Gastroesophageal sphincter (tissue), 4 donors: ENCODE data around the gene ZNF496. TPM values are rescaled to one million over a fixed set of nuclear protein-coding genes. Genes with fewer than 3 reads are reported as not detected.

Source experiments
- ATAC-seq: fragments of 150-250 bp; one replicate; pipeline ENCODE4 v1.9.1; 2016; ENCODE audit warnings: mild to moderate bottlenecking, moderate library complexity
- H3K27ac ChIP-seq, 4 donors: fragments of 200-600 bp; sonication (generic) in 3 of 4; 1 replicate in 3 of 4; 2 replicates in 1 of 4; pipeline ENCODE4 v1.5.1; 2016 to 2019
- H3K27me3 ChIP-seq: fragments of 200-600 bp; sonication (generic); one replicate; pipeline ENCODE4 v1.5.1; 2019
- H3K36me3 ChIP-seq, 2 donors: fragments of 200-600 bp; sonication (generic); one replicate each; pipeline ENCODE4 v1.5.1; 2019; ENCODE audit warnings: control low read depth in 1 of 2
- H3K4me1 ChIP-seq, 3 donors: fragments of 200-600 bp; sonication (generic); 1 replicate in 2 of 3; 2 replicates in 1 of 3; pipeline ENCODE4 v1.5.1; 2016 to 2019; ENCODE audit warnings: control low read depth in 2 of 3
- H3K4me3 ChIP-seq, 2 donors: fragments of 200-600 bp; sonication (generic); one replicate each; pipeline ENCODE4 v1.5.1; 2019; ENCODE audit warnings: mild to moderate bottlenecking in 1 of 2, moderate library complexity in 1 of 2
- H3K9me3 ChIP-seq, 3 donors: fragments of 200-600 bp; sonication (generic); one replicate each; pipeline ENCODE4 v1.5.1; 2017 to 2019; ENCODE audit warnings: control low read depth in 2 of 3
- EP300 ChIP-seq: sonication (generic); formaldehyde crosslinking; IDR thresholded peaks from one replicate; pipeline ENCODE4 v1.6.1; 2017; ENCODE audit warnings: antibody characterized with exemption, mild to moderate bottlenecking
- POLR2A ChIP-seq, 2 donors: fragments of 450-650 bp; IDR thresholded peaks; one replicate each; pipeline ENCODE4 v1.6.1; 2017; ENCODE audit warnings: antibody characterized with exemption in 2 of 2, mild to moderate bottlenecking in 2 of 2, moderate library complexity in 1 of 2
- POLR2AphosphoS5 ChIP-seq: sonication (generic); formaldehyde crosslinking; IDR thresholded peaks from one replicate; pipeline ENCODE4 v1.6.1; 2017; ENCODE audit warnings: antibody characterized with exemption
- WGBS, 2 donors: methylation state at CpG; one replicate each; pipeline ENCODE4 v1.1.5; 2018; ENCODE audit warnings: low coverage in 1 of 2; 5-methylcytosine and 5-hydroxymethylcytosine counted together
- total RNA-seq, 4 donors: library from RNA; depleted of rRNA; stranded (reverse); fragments of >200 nt; gene quantifications; one replicate each; pipeline ENCODE4 v1.1.0, GENCODE V29; 2016
- TF ChIP-seq, protein P1 (sequence below), 4 experiments: fragments of 200-600 bp in 2 of 4; fragments of 450-650 bp in 2 of 4; sonication (generic) in 1 of 4; IDR thresholded peaks; one replicate each; pipeline ENCODE4 v1.5.1; 2017 to 2019; ENCODE audit warnings: antibody characterized with exemption in 4 of 4, mild to moderate bottlenecking in 2 of 4, moderate library complexity in 2 of 4

Gene ZNF496
- total RNA-seq, 4 donors from 2014 or later, result 27.2 to 44.8 (median 40.6) TPM

GRCh38 chr1:247287460-247287859 lies 44.2 kb downstream of the ZNF496 start:
- H3K9me3 ChIP-seq, result no peaks in the 10 kb centered on the region
- peaks cover 11% of the 10 kb centered on the region for H3K27me3 ChIP-seq
- TF ChIP-seq, protein P1, sequence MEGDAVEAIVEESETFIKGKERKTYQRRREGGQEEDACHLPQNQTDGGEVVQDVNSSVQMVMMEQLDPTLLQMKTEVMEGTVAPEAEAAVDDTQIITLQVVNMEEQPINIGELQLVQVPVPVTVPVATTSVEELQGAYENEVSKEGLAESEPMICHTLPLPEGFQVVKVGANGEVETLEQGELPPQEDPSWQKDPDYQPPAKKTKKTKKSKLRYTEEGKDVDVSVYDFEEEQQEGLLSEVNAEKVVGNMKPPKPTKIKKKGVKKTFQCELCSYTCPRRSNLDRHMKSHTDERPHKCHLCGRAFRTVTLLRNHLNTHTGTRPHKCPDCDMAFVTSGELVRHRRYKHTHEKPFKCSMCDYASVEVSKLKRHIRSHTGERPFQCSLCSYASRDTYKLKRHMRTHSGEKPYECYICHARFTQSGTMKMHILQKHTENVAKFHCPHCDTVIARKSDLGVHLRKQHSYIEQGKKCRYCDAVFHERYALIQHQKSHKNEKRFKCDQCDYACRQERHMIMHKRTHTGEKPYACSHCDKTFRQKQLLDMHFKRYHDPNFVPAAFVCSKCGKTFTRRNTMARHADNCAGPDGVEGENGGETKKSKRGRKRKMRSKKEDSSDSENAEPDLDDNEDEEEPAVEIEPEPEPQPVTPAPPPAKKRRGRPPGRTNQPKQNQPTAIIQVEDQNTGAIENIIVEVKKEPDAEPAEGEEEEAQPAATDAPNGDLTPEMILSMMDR (IDR thresholded peaks at IDR 0.05), result no peak
- TF ChIP-seq POLR2A (IDR thresholded peaks at IDR 0.05), result no peak
- TF ChIP-seq POLR2AphosphoS5, result no peak
- no peak for TF ChIP-seq EP300
- 91 to 92% methylated on average over 5 to 14 of the region's 14 CpGs for WGBS, 2 donors
- H3K4me3 ChIP-seq, result no peak overlapping the region
- no peaks in the 10 kb centered on the region for H3K4me1 ChIP-seq
- no peak for ATAC-seq
- H3K36me3 ChIP-seq, result no peaks in the 10 kb centered on the region
- no peak overlapping the region for H3K27ac ChIP-seq

- Histone ChIP-seq H3K27me3 (no peaks in the 10 kb centered on the region), H3K4me1 (no peaks in the 10 kb centered on the region), H3K27ac (no peak overlapping the region), H3K4me3 (no peak overlapping the region), H3K36me3 (no peaks in the 10 kb centered on the region), H3K9me3 (no peaks in the 10 kb centered on the region)
- no peak for TF ChIP-seq POLR2A (IDR thresholded peaks at IDR 0.05)
- no peak for TF ChIP-seq POLR2AphosphoS5
- TF ChIP-seq EP300, result no peak
- TF ChIP-seq, protein P1 (IDR thresholded peaks at IDR 0.05), result no peak
- WGBS, 2 donors, result 95% methylated on average over 7 of the region's 23 CpGs; no CpG with 5 or more reads in 1 of the 2 donors
- ATAC-seq, result no peak
Observed at GRCh38 chr1:247286134-247286670, 45.5 kb downstream of the ZNF496 start.

- WGBS, 2 donors, result 42 to 80% methylated on average over 5 of the region's 5 CpGs
Observed at GRCh38 chr1:247281001-247281574, 50.6 kb downstream of the ZNF496 start.

DNA sequence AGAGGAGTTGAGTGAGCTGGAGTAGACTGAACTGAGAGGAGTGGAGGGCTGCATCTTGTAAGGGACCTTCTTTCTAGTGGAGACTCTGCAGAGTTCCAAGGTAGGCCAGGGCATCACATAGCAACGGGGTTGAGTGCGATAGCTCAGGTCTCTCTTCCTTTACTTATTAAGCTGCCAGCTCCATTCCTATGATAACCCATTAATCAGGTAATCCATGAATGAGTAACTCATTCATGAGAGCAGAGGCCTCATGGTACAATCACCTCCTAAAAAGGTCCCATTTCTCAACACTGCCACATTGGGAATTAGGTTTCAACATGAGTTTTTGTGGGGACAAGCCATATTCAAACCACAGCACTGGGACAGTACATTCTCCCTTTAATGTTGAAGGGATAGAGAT lies 54.5 kb downstream of the ZNF496 start:
- TF ChIP-seq EP300, result no peak
- Histone ChIP-seq H3K27ac (no peak overlapping the region), H3K4me1 (no peaks in the 10 kb centered on the region), H3K4me3 (no peak overlapping the region), H3K36me3 (no peaks in the 10 kb centered on the region), H3K27me3 (no peaks in the 10 kb centered on the region), H3K9me3 (peaks cover 0 to under 1% (median 0%) of the 10 kb centered on the region in 3 donors)
- 94 to 100% methylated on average over 2 of the region's 2 CpGs for WGBS, 2 donors
- no peak for ATAC-seq

More at GRCh38 chr1:247281001-247281574, 50.6 kb downstream of the ZNF496 start:
- no peak for TF ChIP-seq POLR2A (IDR thresholded peaks at IDR 0.05)
- TF ChIP-seq, protein P1 (IDR thresholded peaks at IDR 0.05), result no peak
- no peak for TF ChIP-seq POLR2AphosphoS5
- no peak for TF ChIP-seq EP300
- Histone ChIP-seq H3K27ac (no peak overlapping the region), H3K27me3 (no peaks in the 10 kb centered on the region), H3K4me1 (no peaks in the 10 kb centered on the region), H3K36me3 (no peaks in the 10 kb centered on the region), H3K4me3 (no peak overlapping the region), H3K9me3 (no peaks in the 10 kb centered on the region)
- ATAC-seq, result no peak

DNA sequence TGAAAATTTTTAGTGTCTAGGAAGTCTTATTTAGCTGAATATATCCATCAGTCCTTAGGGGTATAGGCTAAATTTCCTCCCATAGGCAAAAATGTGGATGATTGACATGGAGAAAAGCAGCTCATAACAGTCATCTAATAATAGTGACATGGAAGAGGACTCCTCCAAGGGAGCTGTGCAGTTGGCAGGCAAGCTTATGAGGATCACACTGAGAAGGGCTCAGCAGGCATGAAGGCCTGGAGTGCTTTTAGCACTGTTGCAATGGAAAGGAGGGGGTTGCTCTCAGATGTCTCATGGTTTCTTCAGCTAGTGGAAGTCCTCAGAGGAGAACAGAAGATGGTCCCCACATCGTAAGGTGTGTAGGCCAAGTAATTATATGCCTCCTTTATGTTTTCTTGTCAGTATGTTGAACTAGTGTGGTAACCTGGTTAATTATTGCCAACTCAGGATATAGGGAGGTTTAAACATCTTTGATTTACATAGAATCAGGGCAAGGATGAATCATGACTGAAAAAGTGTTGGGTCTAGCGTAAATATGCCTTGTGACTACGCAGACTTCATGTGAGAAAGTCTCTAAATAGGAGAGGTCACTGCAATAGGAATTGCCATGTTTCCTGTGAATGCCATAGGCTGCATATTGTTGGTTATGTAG lies 56.9 kb downstream of the ZNF496 start:
- Histone ChIP-seq H3K9me3 (peaks cover 0 to 17% (median 0%) of the 10 kb centered on the region in 3 donors), H3K36me3 (no peaks in the 10 kb centered on the region), H3K4me3 (no peak overlapping the region), H3K27me3 (no peaks in the 10 kb centered on the region), H3K4me1 (no peaks in the 10 kb centered on the region), H3K27ac (no peak overlapping the region)
- TF ChIP-seq, protein P1 (IDR thresholded peaks at IDR 0.05), result no peak
- TF ChIP-seq POLR2AphosphoS5, result no peak
- no peak for TF ChIP-seq EP300
- no peak for TF ChIP-seq POLR2A (IDR thresholded peaks at IDR 0.05)
- WGBS, 2 donors, result 88 to 90% methylated on average over 2 to 3 of the region's 3 CpGs
- no peak for ATAC-seq
